ENCODE measurements around the gene DZIP1. TPM values are rescaled to one million over a fixed set of nuclear protein-coding genes. Genes with fewer than 3 reads are reported as not detected.
A peak's percentile ranks its signal among the peaks of the same experiment; 100 is the strongest.

The DZIP1 gene
- polyA plus RNA-seq, 4 donors = 1.4 to 7.5 (median 3.2) TPM; not detected in 1

GRCh38 chr13:95636853-95637252 is 7.7 kb downstream of the DZIP1 start:
- DNase-seq (no peak), FAIRE-seq (no peak)
- peaks cover 1 to 5% (median 3%) of the 10 kb centered on the region in 3 donors for H3K27me3 ChIP-seq (ENCODE audit: control insufficient read depth in 3 of 3, insufficient read depth in 3 of 3, low read length in 3 of 3)
- peaks cover 0 to 5% (median 0%) of the 10 kb centered on the region in 3 donors for H3K4me1 ChIP-seq (ENCODE audit: control insufficient read depth in 3 of 3, insufficient read depth in 2 of 3, low read depth in 1 of 3, low read length in 2 of 3)
- H3K9me3 ChIP-seq (ENCODE audit: control insufficient read depth in 2 of 2, insufficient read depth in 1 of 2, low read depth in 1 of 2, low read length in 1 of 2) = no peaks in the 10 kb centered on the region
- H3K36me3 ChIP-seq (ENCODE audit: control insufficient read depth in 3 of 3, insufficient read depth in 2 of 3, low read depth in 1 of 3, low read length in 3 of 3) = peaks cover 0 to 4% (median 0%) of the 10 kb centered on the region in 3 donors
- H3K4me3 ChIP-seq (ENCODE audit: low read depth in 1 of 3, low read length in 3 of 3) = no peak overlapping the region
- no peak overlapping the region for H3K27ac ChIP-seq (ENCODE audit: low read depth in 1 of 3, low read length in 2 of 3)

GRCh38 chr13:95630593-95630992 is 13.9 kb downstream of the DZIP1 start:
- Histone ChIP-seq H3K4me1 (ENCODE audit: control insufficient read depth in 3 of 3, insufficient read depth in 2 of 3, low read depth in 1 of 3, low read length in 2 of 3) (no peaks in the 10 kb centered on the region), H3K4me3 (ENCODE audit: low read depth in 1 of 3, low read length in 3 of 3) (no peak overlapping the region), H3K27ac (ENCODE audit: low read depth in 1 of 3, low read length in 2 of 3) (no peak overlapping the region), H3K27me3 (ENCODE audit: control insufficient read depth in 3 of 3, insufficient read depth in 3 of 3, low read length in 3 of 3) (peaks cover 0 to 4% (median 0%) of the 10 kb centered on the region in 3 donors), H3K36me3 (ENCODE audit: control insufficient read depth in 3 of 3, insufficient read depth in 2 of 3, low read depth in 1 of 3, low read length in 3 of 3) (peaks cover 0 to 13% (median 0%) of the 10 kb centered on the region in 3 donors), H3K9me3 (ENCODE audit: control insufficient read depth in 2 of 2, insufficient read depth in 1 of 2, low read depth in 1 of 2, low read length in 1 of 2) (no peaks in the 10 kb centered on the region)
- no peak for FAIRE-seq
- 54 to 77% (median 55%) methylated on average over 3 of the region's 3 CpGs for WGBS, 3 donors
- DNase-seq = no peak

GRCh38 chr13:95629071-95629470 is 15.4 kb downstream of the DZIP1 start:
- H3K36me3 ChIP-seq (ENCODE audit: control insufficient read depth in 3 of 3, insufficient read depth in 2 of 3, low read depth in 1 of 3, low read length in 3 of 3) = peaks cover 0 to 13% (median 0%) of the 10 kb centered on the region in 3 donors
- FAIRE-seq (no peak), DNase-seq (no peak)
- no peak overlapping the region for H3K4me3 ChIP-seq (ENCODE audit: low read depth in 1 of 3, low read length in 3 of 3)
- WGBS, 3 donors = 73 to 81% (median 78%) methylated on average over 4 of the region's 4 CpGs
- H3K9me3 ChIP-seq (ENCODE audit: control insufficient read depth in 2 of 2, insufficient read depth in 1 of 2, low read depth in 1 of 2, low read length in 1 of 2) = no peaks in the 10 kb centered on the region
- H3K27ac ChIP-seq (ENCODE audit: low read depth in 1 of 3, low read length in 2 of 3) = no peak overlapping the region
- peaks cover 0 to 4% (median 0%) of the 10 kb centered on the region in 3 donors for H3K27me3 ChIP-seq (ENCODE audit: control insufficient read depth in 3 of 3, insufficient read depth in 3 of 3, low read length in 3 of 3)
- no peaks in the 10 kb centered on the region for H3K4me1 ChIP-seq (ENCODE audit: control insufficient read depth in 3 of 3, insufficient read depth in 2 of 3, low read depth in 1 of 3, low read length in 2 of 3)

GRCh38 chr13:95628488-95628887 is 16.0 kb downstream of the DZIP1 start:
- H3K36me3 ChIP-seq (ENCODE audit: control insufficient read depth in 3 of 3, insufficient read depth in 2 of 3, low read depth in 1 of 3, low read length in 3 of 3) = peaks cover 0 to 13% (median 0%) of the 10 kb centered on the region in 3 donors
- H3K4me1 ChIP-seq (ENCODE audit: control insufficient read depth in 3 of 3, insufficient read depth in 2 of 3, low read depth in 1 of 3, low read length in 2 of 3) = no peaks in the 10 kb centered on the region
- H3K27ac ChIP-seq (ENCODE audit: low read depth in 1 of 3, low read length in 2 of 3) = no peak overlapping the region
- no peak for FAIRE-seq
- 89 to 97% (median 94%) methylated on average over 1 of the region's 1 CpG for WGBS, 3 donors
- no peak overlapping the region for H3K4me3 ChIP-seq (ENCODE audit: low read depth in 1 of 3, low read length in 3 of 3)
- no peaks in the 10 kb centered on the region for H3K9me3 ChIP-seq (ENCODE audit: control insufficient read depth in 2 of 2, insufficient read depth in 1 of 2, low read depth in 1 of 2, low read length in 1 of 2)
- no peak for DNase-seq
- peaks cover 0 to 4% (median 0%) of the 10 kb centered on the region in 3 donors for H3K27me3 ChIP-seq (ENCODE audit: control insufficient read depth in 3 of 3, insufficient read depth in 3 of 3, low read length in 3 of 3)

GRCh38 chr13:95627590-95627989 is 16.9 kb downstream of the DZIP1 start:
- DNase-seq (no peak), FAIRE-seq (no peak)
- no peak overlapping the region for H3K4me3 ChIP-seq (ENCODE audit: low read depth in 1 of 3, low read length in 3 of 3)
- peaks cover 0 to 13% (median 0%) of the 10 kb centered on the region in 3 donors for H3K36me3 ChIP-seq (ENCODE audit: control insufficient read depth in 3 of 3, insufficient read depth in 2 of 3, low read depth in 1 of 3, low read length in 3 of 3)
- WGBS, 3 donors = 97 to 100% (median 97%) methylated on average over 1 of the region's 1 CpG
- no peak overlapping the region for H3K27ac ChIP-seq (ENCODE audit: low read depth in 1 of 3, low read length in 2 of 3)
- no peaks in the 10 kb centered on the region for H3K4me1 ChIP-seq (ENCODE audit: control insufficient read depth in 3 of 3, insufficient read depth in 2 of 3, low read depth in 1 of 3, low read length in 2 of 3)
- H3K9me3 ChIP-seq (ENCODE audit: control insufficient read depth in 2 of 2, insufficient read depth in 1 of 2, low read depth in 1 of 2, low read length in 1 of 2) = no peaks in the 10 kb centered on the region
- H3K27me3 ChIP-seq (ENCODE audit: control insufficient read depth in 3 of 3, insufficient read depth in 3 of 3, low read length in 3 of 3) = peaks cover 0 to 4% (median 0%) of the 10 kb centered on the region in 3 donors

- Histone ChIP-seq H3K4me3 (ENCODE audit: low read depth in 1 of 3, low read length in 3 of 3) (no peak overlapping the region), H3K27ac (ENCODE audit: low read depth in 1 of 3, low read length in 2 of 3) (no peak overlapping the region), H3K36me3 (ENCODE audit: control insufficient read depth in 3 of 3, insufficient read depth in 2 of 3, low read depth in 1 of 3, low read length in 3 of 3) (peaks cover 0 to 9% (median 0%) of the 10 kb centered on the region in 3 donors), H3K4me1 (ENCODE audit: control insufficient read depth in 3 of 3, insufficient read depth in 2 of 3, low read depth in 1 of 3, low read length in 2 of 3) (no peaks in the 10 kb centered on the region), H3K9me3 (ENCODE audit: control insufficient read depth in 2 of 2, insufficient read depth in 1 of 2, low read depth in 1 of 2, low read length in 1 of 2) (no peaks in the 10 kb centered on the region), H3K27me3 (ENCODE audit: control insufficient read depth in 3 of 3, insufficient read depth in 3 of 3, low read length in 3 of 3) (peaks cover 0 to 4% (median 0%) of the 10 kb centered on the region in 3 donors)
- no peak for DNase-seq
- FAIRE-seq = no peak
Measured at GRCh38 chr13:95626768-95627167, 17.7 kb downstream of the DZIP1 start.

GRCh38 chr13:95624020-95624419 is 20.5 kb downstream of the DZIP1 start:
- H3K27me3 ChIP-seq (ENCODE audit: control insufficient read depth in 3 of 3, insufficient read depth in 3 of 3, low read length in 3 of 3) = no peaks in the 10 kb centered on the region
- DNase-seq (peak; percentile 47 to 68), FAIRE-seq (no peak)
- H3K4me3 ChIP-seq (ENCODE audit: low read depth in 1 of 3, low read length in 3 of 3) = no peak overlapping the region
- 3 to 17% (median 6%) methylated on average over 5 of the region's 5 CpGs for WGBS, 3 donors
- no peak overlapping the region for H3K27ac ChIP-seq (ENCODE audit: low read depth in 1 of 3, low read length in 2 of 3)
- H3K36me3 ChIP-seq (ENCODE audit: control insufficient read depth in 3 of 3, insufficient read depth in 2 of 3, low read depth in 1 of 3, low read length in 3 of 3) = peaks cover 0 to 10% (median 0%) of the 10 kb centered on the region in 3 donors
- H3K4me1 ChIP-seq (ENCODE audit: control insufficient read depth in 3 of 3, insufficient read depth in 2 of 3, low read depth in 1 of 3, low read length in 2 of 3) = no peaks in the 10 kb centered on the region
- H3K9me3 ChIP-seq (ENCODE audit: control insufficient read depth in 2 of 2, insufficient read depth in 1 of 2, low read depth in 1 of 2, low read length in 1 of 2) = no peaks in the 10 kb centered on the region

- no peaks in the 10 kb centered on the region for H3K9me3 ChIP-seq (ENCODE audit: control insufficient read depth in 2 of 2, insufficient read depth in 1 of 2, low read depth in 1 of 2, low read length in 1 of 2)
- no peak overlapping the region for H3K4me3 ChIP-seq (ENCODE audit: low read depth in 1 of 3, low read length in 3 of 3)
- H3K4me1 ChIP-seq (ENCODE audit: control insufficient read depth in 3 of 3, insufficient read depth in 2 of 3, low read depth in 1 of 3, low read length in 2 of 3) = no peaks in the 10 kb centered on the region
- no peaks in the 10 kb centered on the region for H3K27me3 ChIP-seq (ENCODE audit: control insufficient read depth in 3 of 3, insufficient read depth in 3 of 3, low read length in 3 of 3)
- no peak for FAIRE-seq
- DNase-seq = no peak
- peaks cover 0 to 9% (median 0%) of the 10 kb centered on the region in 3 donors for H3K36me3 ChIP-seq (ENCODE audit: control insufficient read depth in 3 of 3, insufficient read depth in 2 of 3, low read depth in 1 of 3, low read length in 3 of 3)
- WGBS, 3 donors = 41 to 44% (median 42%) methylated on average over 5 of the region's 5 CpGs
- H3K27ac ChIP-seq (ENCODE audit: low read depth in 1 of 3, low read length in 2 of 3) = no peak overlapping the region
Measured at GRCh38 chr13:95623141-95623540, 21.4 kb downstream of the DZIP1 start.

GRCh38 chr13:95620825-95621498 is 23.5 kb downstream of the DZIP1 start:
- Histone ChIP-seq H3K36me3 (ENCODE audit: control insufficient read depth in 3 of 3, insufficient read depth in 2 of 3, low read depth in 1 of 3, low read length in 3 of 3) (peaks cover 0 to 10% (median 0%) of the 10 kb centered on the region in 3 donors), H3K9me3 (ENCODE audit: control insufficient read depth in 2 of 2, insufficient read depth in 1 of 2, low read depth in 1 of 2, low read length in 1 of 2) (no peaks in the 10 kb centered on the region), H3K27ac (ENCODE audit: low read depth in 1 of 3, low read length in 2 of 3) (no peak overlapping the region), H3K4me3 (ENCODE audit: low read depth in 1 of 3, low read length in 3 of 3) (no peak overlapping the region), H3K4me1 (ENCODE audit: control insufficient read depth in 3 of 3, insufficient read depth in 2 of 3, low read depth in 1 of 3, low read length in 2 of 3) (no peaks in the 10 kb centered on the region), H3K27me3 (ENCODE audit: control insufficient read depth in 3 of 3, insufficient read depth in 3 of 3, low read length in 3 of 3) (no peaks in the 10 kb centered on the region)
- WGBS, 3 donors = 81 to 84% (median 82%) methylated on average over 10 of the region's 10 CpGs
- FAIRE-seq = no peak
- no peak for DNase-seq
